Ascending aorta (tissue), 2 donors: Measurements from ENCODE around the gene MLKL. TPM values are rescaled to one million over a fixed set of nuclear protein-coding genes. Genes with fewer than 3 reads are reported as not detected.
A peak's percentile ranks its signal among the peaks of the same experiment; 100 is the strongest.
"Not testable (repeated sequence)": the region's sequence is repeated elsewhere in the genome, so short reads cannot be mapped to it uniquely, and the experiment has no call there.

ENCODE experiments used
- DNase-seq, 2 donors: peaks; one replicate each; pipeline ENCODE4 v3.0.0-alpha.2; 2019; ENCODE audit warnings: low spot score in 2 of 2
- H3K27ac ChIP-seq, 2 donors: fragments of 200-600 bp; sonication (generic); one replicate each; pipeline ENCODE4 v1.5.1; 2016 to 2017; ENCODE audit warnings: mild to moderate bottlenecking in 1 of 2
- H3K27me3 ChIP-seq: fragments of 200-600 bp; sonication (generic); one replicate; pipeline ENCODE4 v1.5.1; 2017
- H3K36me3 ChIP-seq, 2 donors: fragments of 200-600 bp; sonication (generic); one replicate each; pipeline ENCODE4 v1.5.1; 2016
- H3K4me1 ChIP-seq, 2 donors: fragments of 200-600 bp; sonication (generic); one replicate each; pipeline ENCODE4 v1.5.1; 2016 to 2017; ENCODE audit warnings: mild to moderate bottlenecking in 1 of 2
- H3K4me3 ChIP-seq, 2 donors: fragments of 200-600 bp; sonication (generic); one replicate each; pipeline ENCODE4 v1.5.1; 2016 to 2017; ENCODE audit warnings: mild to moderate bottlenecking in 1 of 2
- H3K9me3 ChIP-seq, 2 donors: fragments of 200-600 bp; sonication (generic); one replicate each; pipeline ENCODE4 v1.5.1; 2016
- CTCF ChIP-seq, 3 experiments: fragments of 200-600 bp in 2 of 3; fragments of 450-650 bp in 1 of 3; sonication (generic) in 2 of 3; IDR thresholded peaks; one replicate each; pipeline ENCODE4 v1.5.1; 2016 to 2019; ENCODE audit warnings: antibody characterized with exemption in 3 of 3, mild to moderate bottlenecking in 1 of 3, moderate library complexity in 1 of 3
- intact Hi-C: fragments of 100-400 bp; cut with DNase I; formaldehyde crosslinking; loops from one replicate; pipeline ENCODE4 v1.15.1; 2023
- total RNA-seq: library from RNA; depleted of rRNA; stranded (reverse); fragments of >200 nt; gene quantifications from one replicate; pipeline ENCODE4 v1.1.0, GENCODE V29; 2016

Gene MLKL
- total RNA-seq, 1 donor from 2014 or later: 4.0 TPM

GRCh38 chr16:74677868-74678267 is 22.8 kb downstream of the MLKL start:
- intact Hi-C loops: no loop called here
- TF ChIP-seq CTCF (IDR thresholded peaks at IDR 0.05): no peak

GRCh38 chr16:74673876-74674275 is 26.8 kb downstream of the MLKL start:
- Histone ChIP-seq H3K4me3 (no peak overlapping the region), H3K4me1 (no peaks in the 10 kb centered on the region), H3K36me3 (peaks cover 31 to 39% of the 10 kb centered on the region in 2 donors), H3K27ac (no peak overlapping the region), H3K9me3 (no peaks in the 10 kb centered on the region), H3K27me3 (no peaks in the 10 kb centered on the region)
- no peak for TF ChIP-seq CTCF (IDR thresholded peaks at IDR 0.05)
- DNase-seq: peak in 1 of 2 donors; percentile 31
- intact Hi-C loops: no loop called here

More at GRCh38 chr16:74677868-74678267, 22.8 kb downstream of the MLKL start:
- no peaks in the 10 kb centered on the region for H3K27me3 ChIP-seq
- H3K4me3 ChIP-seq: no peak overlapping the region
- no peaks in the 10 kb centered on the region for H3K9me3 ChIP-seq
- H3K4me1 ChIP-seq: no peaks in the 10 kb centered on the region
- peak in 1 of 2 donors; percentile 35 for DNase-seq
- no peak overlapping the region for H3K27ac ChIP-seq
- H3K36me3 ChIP-seq: peaks cover 39 to 48% of the 10 kb centered on the region in 2 donors

- not testable (repeated sequence) for H3K27ac ChIP-seq, H3K4me3 ChIP-seq, H3K9me3 ChIP-seq, H3K4me1 ChIP-seq, H3K27me3 ChIP-seq
- peak in 1 of 2 donors; percentile 30 for DNase-seq
- peaks cover 14 to 16% of the 10 kb centered on the region in 2 donors for H3K36me3 ChIP-seq
- intact Hi-C loops: loop anchor here (5.0 kb wide), 1 partner anchor 62 kb away; the partner anchor contains the start of gene GLG1
These were observed 31.8 kb downstream of the MLKL start for GRCh38 chr16:74668877-74669276.

GRCh38 chr16:74667255-74667700 is 33.4 kb downstream of the MLKL start:
- Histone ChIP-seq H3K4me3 (peak overlapping the region; percentile 56 to 78), H3K36me3 (peaks cover 15 to 22% of the 10 kb centered on the region in 2 donors), H3K4me1 (peaks cover 0 to 6% of the 10 kb centered on the region in 2 donors), H3K27me3 (no peaks in the 10 kb centered on the region), H3K9me3 (no peaks in the 10 kb centered on the region), H3K27ac (no peak overlapping the region)
- DNase-seq: peak in 1 of 2 donors; percentile 65
- intact Hi-C loops: loop anchor here (2.0 to 5.0 kb wide), 2 partner anchors 34 to 60 kb away; partner anchors contain the start of genes GLG1 and MLKL
- no peak for TF ChIP-seq CTCF (IDR thresholded peaks at IDR 0.05)

- no peak for TF ChIP-seq CTCF (IDR thresholded peaks at IDR 0.05)
- peak; percentile 91 to 99 for DNase-seq
- peak within 1 kb of the TSS; percentile 13 to 77 for H3K27ac ChIP-seq
- peaks cover 10 to 22% of the 10 kb centered on the region in 2 donors for H3K36me3 ChIP-seq
- no peaks in the 10 kb centered on the region for H3K27me3 ChIP-seq
- H3K4me1 ChIP-seq: peaks cover 0 to 6% of the 10 kb centered on the region in 2 donors
- no peaks in the 10 kb centered on the region for H3K9me3 ChIP-seq
- peak within 1 kb of the TSS; percentile 78 to 94 for H3K4me3 ChIP-seq
- intact Hi-C loops: loop anchor here (2.0 to 5.0 kb wide), 2 partner anchors 34 to 59 kb away; partner anchors contain the start of genes GLG1 and MLKL
These were observed 34.0 kb downstream of the MLKL start, which contains the start of gene RFWD3 for GRCh38 chr16:74666425-74667254. Gene RFWD3, minus strand, starts transcription at chr16:74666877. Its CDS starts 5,428 bp downstream, at chr16:74661449.

GRCh38 chr16:74666010-74666421 is 34.6 kb downstream of the MLKL start:
- no peak overlapping the region for H3K27ac ChIP-seq
- peak overlapping the region; percentile 78 to 94 for H3K4me3 ChIP-seq
- peaks cover 0 to 6% of the 10 kb centered on the region in 2 donors for H3K4me1 ChIP-seq
- H3K27me3 ChIP-seq: no peaks in the 10 kb centered on the region
- DNase-seq: no peak
- intact Hi-C loops: loop anchor here (2.0 to 5.0 kb wide), 2 partner anchors 35 to 59 kb away; partner anchors contain the start of genes GLG1 and MLKL
- peaks cover 11 to 29% of the 10 kb centered on the region in 2 donors for H3K36me3 ChIP-seq
- H3K9me3 ChIP-seq: no peaks in the 10 kb centered on the region
- no peak for TF ChIP-seq CTCF (IDR thresholded peaks at IDR 0.05)
